GM23248 (cell line): ENCODE data around the gene VKORC1.

ENCODE experiments used
- EZH2 ChIP-seq: fragments of 200-600 bp; sonication (generic); IDR thresholded peaks from 2 replicates; pipeline ENCODE4 v1.6.1; 2018; ENCODE audit warnings: antibody characterized with exemption, mild to moderate bottlenecking; ENCODE audit not compliant: insufficient read depth, poor library complexity, severe bottlenecking
- EZH2phosphoT487 ChIP-seq: fragments of 200-600 bp; sonication (generic); IDR thresholded peaks from 2 replicates; pipeline ENCODE4 v1.6.1; 2018; ENCODE audit warnings: antibody characterized with exemption, moderate library complexity, mild to moderate bottlenecking, low read depth; ENCODE audit not compliant: insufficient read depth

- TF ChIP-seq EZH2phosphoT487 (no peak), EZH2 (no peak)
Measured at GRCh38 chr16:31079342-31079944, 15.2 kb downstream of the VKORC1 start.
